Glutamatergic neuron (in vitro differentiated cells): ENCODE data around the gene ZNF285. TPM values are rescaled to one million over a fixed set of nuclear protein-coding genes. Genes with fewer than 3 reads are reported as not detected.

ENCODE experiments used
- total RNA-seq: library from RNA; stranded (reverse); fragmentation: NEBNext Ultra II Directional; extraction: Animal tissue kit (Norgen Biotek cat#: 25700); gene quantifications from one replicate; pipeline ENCODE4 v1.2.1, GENCODE V29; 2021; ENCODE audit not compliant: unreplicated experiment

ZNF285 gene
- total RNA-seq, 1 donor from 2014 or later: 5.2 TPM

Other genes starting within 250 kb of the ZNF285 start
- gene ZNF226, start 236.5 kb downstream of the ZNF285 start, total RNA-seq: 27.9 TPM
- 26.4 TPM for gene ZNF227, start 189.1 kb downstream of the ZNF285 start, total RNA-seq
- gene ZNF233, start 141.7 kb downstream of the ZNF285 start, total RNA-seq: 5.8 TPM
- 14.4 TPM for gene ZNF235, start 96.6 kb downstream of the ZNF285 start, total RNA-seq
- 7.6 TPM for gene ZNF112, start 44.9 kb downstream of the ZNF285 start, total RNA-seq
- 15.2 TPM for gene ZNF229, start 46.9 kb upstream of the ZNF285 start, total RNA-seq
- gene ZNF180, start 98.9 kb upstream of the ZNF285 start, total RNA-seq: 12.3 TPM
- gene CEACAM20, start 128.1 kb upstream of the ZNF285 start, total RNA-seq: not detected
- gene IGSF23, start 212.0 kb upstream of the ZNF285 start, total RNA-seq: not detected
- 14.8 TPM for gene PVR, start 242.3 kb upstream of the ZNF285 start, total RNA-seq